GM18873 (cell line): Measurements from ENCODE around the gene GPR37L1.

Experiments
- ATAC-seq: cut with Tn5 transposase; IDR thresholded peaks from one replicate; pipeline ENCODE4 v1.9.1; 2021; ENCODE audit warnings: mild to moderate bottlenecking, moderate library complexity, moderate number of reproducible peaks; ENCODE audit not compliant: unreplicated experiment, low FRiP score

GPR37L1 gene

DNA sequence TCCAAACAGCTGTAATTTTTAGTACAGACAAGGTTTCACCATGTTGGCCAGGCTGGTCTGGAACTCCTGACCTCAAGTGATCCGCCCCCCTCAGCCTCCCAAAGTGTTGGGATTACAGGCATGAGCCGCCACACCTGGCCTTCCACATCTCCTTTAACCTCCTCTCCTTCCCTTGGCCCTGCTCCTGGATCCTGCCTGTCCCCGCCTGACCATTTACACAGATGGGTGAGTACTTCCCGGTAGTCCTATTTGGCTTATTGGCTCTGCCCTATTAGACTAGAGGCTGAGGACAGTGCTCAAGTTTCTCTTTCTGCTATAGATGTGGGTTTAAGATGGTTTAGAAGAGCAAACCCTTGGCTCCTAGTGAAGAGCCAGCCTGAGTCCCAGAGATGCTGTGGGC, 30.6 kb downstream of the GPR37L1 start:
- no peak for ATAC-seq

DNA sequence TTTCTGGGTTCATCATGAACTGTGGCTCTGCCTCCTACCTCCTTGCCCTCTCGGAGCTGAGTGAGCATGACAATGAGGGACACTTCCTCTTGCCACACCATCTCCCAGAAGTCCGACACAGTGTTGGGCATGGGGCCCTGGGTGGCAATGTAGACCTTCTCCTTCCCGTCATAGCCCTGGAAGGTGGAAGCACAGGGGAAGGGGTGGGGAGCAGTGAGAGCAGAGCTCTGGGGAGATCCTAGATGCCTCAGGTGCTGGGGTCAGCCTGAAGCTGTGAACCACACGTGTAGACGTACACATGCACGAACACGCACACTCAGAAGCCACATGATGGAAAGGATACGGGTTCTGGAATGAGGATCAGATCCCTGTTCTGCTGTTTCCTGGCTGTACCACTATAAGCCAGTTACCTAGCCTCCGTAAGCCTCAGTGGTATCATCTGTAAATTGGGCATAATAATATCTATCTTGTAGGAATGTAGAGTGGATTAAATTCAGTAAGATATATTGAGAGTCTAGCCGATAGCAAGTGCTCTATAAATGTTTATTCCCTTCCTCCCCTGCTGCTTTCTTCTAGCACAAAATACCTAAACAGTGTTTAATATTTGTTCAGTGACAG, 31.5 kb downstream of the GPR37L1 start:
- no peak for ATAC-seq

DNA sequence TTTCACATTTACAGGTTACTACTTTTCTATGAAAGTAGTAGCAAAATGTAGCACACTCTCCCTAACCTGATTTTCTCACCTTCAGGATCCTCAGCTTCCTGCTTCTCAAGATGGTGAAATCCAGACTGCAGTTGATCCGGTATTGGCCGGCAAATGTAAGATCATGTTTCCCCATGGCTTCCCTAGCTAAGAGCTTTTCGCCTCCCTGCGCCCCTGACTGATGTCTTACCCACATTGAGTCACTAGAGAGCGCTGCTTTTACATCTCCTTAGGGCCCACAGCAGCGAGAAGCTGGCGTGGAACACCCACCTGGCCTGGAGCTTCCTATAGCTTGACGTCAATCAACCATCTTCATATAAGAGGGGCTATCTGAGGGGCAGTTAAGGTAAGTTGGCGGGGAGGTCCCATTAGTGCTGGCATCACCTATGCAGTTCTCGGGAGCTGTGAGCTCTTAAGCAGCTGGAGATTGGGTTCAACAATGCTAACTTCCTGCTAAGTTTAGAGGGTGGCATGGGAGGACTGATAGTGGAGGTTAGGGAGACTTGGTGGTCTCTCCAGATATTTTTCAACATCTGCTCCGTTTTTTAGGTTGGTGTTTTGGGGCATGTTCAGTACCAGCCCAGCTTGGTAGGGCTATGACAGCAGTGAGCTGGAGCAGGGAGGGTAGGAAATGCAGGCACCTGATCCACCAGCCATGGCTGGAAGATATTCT, 32.2 kb downstream of the GPR37L1 start:
- ATAC-seq, result no peak

DNA sequence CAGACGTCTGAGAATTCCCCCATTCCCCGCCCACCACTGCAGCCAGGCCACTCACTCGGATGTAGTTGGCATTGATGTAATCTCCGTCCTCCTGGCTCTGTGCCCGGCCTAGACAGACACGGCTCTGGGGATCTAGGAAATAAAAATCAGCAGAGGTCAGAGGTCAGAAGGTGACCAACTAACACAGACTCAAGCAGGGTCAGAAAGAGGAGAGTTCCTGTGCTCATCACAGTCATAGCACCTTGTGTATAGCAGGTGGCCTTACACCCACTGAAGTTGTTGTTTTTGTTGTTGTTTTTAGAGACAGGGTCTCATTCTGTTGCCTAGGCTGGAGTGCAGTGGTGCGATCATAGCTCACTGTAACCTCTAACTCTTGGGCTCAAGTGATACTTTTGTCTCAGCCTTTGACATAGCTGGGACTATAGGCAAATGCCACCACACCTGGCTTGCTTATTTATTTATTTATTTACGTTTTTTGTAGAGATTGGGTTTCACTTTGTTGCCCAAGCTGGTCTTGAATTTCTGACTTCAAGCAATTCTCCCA, 32.8 kb downstream of the GPR37L1 start:
- ATAC-seq, result no peak

DNA sequence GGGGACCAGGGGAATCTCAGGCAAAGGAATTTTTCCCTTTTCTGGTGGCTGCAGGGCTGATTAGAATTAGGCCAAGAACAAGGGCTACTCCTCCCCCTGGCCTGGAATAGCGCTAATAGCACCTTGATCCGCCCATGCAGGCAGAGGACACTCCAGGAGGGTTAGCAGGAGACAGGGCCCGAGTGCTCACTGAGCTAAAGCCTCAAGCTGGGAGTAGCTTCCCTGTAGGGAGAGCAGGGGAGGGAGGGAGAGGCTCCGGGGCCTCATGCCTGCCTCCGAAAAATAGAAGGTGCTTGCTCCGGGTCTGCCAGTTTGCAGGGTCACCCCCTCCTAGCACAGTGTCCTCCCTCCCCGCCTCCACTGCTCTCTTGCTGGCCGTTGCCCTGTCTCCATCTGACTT, 33.9 kb downstream of the GPR37L1 start:
- no peak for ATAC-seq

DNA sequence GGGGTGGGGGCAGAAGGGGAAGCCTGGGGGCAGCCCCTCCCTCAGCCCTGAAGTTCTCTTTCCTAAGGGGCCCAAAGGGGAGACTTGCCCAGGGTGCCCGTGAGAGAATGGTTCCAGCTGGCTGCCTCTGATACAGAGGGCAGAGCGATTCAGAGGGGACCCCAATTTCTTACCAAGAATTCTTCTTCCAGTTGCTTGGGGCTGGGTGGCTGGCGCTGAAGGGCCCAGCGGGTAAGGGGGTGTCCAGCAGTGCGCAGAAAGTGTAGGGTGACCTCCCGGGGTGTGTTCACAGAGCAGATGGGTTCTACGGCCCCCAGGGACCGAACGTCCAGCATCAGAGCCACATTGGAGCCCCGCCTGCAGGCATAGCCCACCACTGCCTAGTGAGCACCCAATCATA, 35.2 kb downstream of the GPR37L1 start:
- ATAC-seq, result no peak

DNA sequence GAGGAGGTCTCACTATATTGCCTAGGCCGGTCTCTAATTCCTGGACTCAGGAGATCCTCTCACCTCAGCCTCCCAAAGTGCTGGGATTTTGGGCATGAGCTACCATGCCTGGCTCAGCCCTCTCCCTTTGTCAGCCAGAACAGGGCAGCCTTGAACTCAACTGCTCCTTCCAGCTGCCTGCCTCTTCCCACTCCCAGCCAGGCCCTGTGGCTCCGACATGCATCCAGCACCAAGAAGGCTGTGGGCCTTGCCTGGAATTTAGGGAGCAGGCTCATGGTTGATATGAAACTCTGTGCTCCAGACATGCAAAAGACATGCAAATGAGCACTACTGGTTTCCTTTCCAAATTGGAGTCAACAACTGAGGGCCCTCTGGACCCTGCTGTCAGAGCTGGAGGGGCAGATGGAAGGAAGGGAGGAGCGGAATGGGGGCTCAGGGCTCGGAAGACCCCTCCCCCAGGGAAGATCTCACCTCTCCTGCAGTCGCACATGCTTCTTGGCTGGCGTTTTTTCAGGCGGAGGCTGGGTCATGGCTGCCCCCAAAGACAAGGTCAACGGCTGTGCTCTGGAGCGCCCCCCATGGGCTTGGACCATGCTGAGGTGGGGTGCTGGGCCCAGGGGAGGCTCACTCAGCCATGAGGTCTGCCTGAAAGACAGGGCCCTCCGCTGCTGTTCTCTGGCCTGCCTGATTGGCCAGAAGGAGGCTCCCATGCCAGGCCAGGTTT, 36.3 kb downstream of the GPR37L1 start:
- no peak for ATAC-seq

DNA sequence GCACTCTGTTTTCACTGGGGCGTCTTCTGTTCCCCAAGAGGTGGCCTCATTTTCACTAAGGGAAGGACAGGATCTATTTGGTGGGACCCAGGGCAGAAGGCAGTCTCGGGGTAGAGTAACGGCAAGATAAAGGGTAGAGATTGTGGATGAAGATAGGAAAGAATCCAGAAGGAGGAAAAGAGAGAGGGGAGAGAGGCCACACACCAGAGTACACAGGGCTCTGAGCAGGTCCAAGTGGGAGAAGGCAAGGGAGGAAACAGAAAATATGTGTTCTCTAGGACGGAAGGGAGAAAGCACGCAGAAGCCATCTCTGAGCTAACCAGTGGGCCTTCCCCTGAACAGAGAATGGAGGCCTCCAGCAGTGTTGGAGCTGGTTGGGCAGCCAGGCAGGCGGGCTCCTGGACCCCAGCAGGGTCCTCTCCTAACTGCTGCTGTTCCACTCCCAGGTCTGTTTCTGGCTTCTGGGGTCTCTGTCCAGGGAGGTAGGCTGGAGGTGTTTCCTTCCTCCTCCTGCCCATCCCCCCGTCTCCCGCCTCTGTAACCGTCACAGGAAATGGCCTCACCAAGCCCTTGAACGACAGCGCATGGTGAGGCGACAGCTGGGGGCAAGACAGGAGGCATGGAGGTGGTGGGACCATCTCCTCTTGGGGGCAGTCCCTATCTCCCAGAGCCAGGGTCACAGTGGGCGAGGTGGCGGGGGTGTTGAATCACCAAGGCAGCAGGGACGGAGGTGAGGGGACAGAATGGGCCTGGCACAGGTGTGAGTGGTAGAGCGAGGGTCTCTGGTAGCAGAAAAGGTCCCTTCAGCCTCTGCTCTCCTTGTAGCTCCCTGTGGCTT, 37.0 kb downstream of the GPR37L1 start:
- ATAC-seq, result no peak

DNA sequence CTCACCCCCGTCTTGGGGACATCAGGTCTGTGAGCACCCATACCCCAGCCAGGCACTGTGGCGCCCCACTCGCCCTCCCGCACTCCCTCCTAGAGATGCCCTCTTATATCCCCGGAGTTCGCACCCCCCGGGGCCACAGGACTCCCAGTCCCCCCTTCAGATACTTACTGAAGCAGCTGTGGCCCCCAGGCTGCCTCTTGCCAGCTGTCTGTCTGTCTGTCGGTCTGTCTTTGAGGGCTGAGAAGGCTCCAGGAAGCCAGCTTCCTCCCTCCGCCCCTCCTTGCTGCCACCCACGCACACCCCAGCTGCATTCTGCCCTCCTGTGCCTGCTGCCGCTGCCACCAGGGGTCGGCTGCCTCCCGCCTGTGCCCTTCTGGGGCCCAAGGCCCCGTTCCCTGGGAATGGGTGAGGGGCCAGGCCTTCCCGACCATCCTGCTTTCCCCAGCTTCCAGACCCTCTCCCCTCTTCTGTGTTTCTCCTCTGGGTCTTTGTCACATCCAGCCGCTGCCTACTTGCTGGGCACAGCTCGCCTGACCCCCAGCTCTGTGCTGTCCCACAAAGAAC, 37.7 kb downstream of the GPR37L1 start, which contains the start of gene PTPN7:
TSS of gene PTPN7 (minus strand) at position 226 of the 564 bp plus-strand sequence. CDS start 1,200 bp downstream, outside the sequence.
- no peak for ATAC-seq

DNA sequence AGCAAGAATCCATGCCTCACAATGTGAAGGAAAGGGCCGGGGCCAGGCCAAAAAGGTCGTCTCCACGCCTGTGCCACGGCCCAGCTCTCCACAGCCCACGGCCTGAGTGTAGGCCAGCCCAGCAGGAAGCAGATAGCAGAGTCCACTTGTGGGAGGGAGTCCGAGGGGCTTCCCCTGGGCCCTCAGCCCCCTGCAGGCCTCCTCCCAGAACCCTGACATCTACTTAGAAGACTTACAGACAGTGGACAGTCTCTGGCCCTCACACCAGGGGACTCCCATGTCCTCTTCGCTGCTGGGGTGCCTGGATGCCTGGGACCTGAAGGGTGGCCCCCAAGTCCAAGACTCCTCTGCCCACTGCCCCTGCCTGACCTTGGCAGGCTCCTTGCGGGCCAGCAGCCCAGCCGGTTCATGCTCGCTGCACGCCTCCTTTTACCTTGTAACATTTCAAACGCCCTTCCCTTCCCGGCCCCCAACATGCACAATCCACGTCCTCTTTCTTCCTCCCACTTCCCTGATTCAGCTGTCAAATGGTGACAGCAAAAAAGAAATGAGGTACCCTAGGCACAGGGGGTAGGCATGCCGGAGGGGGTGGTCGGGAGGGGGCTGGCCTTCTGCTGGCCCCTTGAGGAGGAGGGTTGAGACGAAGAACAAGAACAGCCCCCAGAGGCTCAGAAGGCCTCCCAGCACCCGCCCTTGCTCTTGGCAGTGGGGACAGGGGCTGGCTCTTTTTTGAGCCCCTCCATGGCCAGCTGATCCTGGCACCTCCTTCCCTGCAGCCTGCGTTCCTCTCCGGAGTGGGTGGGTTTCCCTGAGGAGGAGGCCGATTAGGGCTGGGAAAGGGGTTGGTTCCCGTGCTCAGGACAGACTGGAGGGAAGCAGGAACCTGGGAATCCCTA, 38.7 kb downstream of the GPR37L1 start:
- ATAC-seq, result no peak

DNA sequence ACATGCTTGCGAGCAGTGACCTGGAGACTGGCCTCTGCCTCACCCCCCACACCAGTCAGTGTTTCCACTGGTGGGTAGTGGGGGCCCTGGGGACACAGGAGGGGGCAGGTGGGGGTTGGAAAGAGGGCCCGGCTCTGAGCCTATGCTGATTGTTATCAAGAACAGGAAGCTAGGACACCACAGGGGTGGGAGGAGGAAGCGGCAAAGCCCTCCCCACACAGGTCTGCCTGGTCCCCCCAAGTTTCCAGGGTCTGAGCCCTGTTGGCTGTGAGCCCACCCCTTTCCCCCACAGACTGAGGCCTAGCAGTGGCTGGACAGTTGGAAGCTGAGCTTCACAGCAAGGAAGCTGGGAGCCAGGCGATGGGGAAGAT, 39.3 kb downstream of the GPR37L1 start:
- no peak for ATAC-seq

DNA sequence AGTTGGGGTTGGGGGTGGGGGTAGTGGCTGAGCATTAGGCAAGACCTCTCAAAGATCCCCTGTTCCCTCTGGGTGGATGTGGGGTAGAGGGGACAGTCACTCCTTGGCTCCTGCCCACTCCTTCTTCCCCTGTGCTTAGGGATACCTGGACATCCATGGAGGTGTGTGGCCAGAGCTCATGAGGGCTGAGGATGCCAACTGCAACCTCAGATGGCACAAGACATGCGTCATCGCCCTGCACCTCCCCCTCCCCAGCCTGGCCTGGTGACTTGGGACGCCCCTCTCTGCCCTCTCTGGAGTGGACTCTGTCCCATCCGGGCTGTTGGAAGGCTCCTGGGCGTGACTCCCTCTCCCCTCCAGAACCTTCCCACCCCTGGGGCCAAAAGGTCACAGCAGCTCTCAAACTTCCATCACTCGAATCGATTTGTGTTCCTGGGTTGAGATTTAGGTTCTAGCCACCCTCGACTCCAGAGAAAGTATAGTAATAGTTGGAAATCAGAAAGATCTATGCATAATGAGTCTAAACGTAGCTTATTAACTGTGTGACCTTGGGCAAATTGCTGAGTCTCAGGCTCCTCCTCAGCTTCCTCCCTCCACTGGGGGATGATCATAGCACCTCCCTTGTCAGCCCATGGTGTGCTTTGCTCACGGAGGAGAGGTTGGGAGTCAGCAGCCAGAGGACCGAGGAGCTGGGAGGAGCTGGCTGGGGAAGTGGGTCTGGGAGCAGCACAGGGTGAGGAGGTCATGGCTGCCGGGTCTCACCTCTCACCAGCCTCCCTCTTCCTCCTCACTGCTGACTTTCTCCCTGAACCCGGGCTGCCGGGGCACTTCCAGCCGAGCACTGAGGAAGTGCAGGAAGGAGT, 39.9 kb downstream of the GPR37L1 start:
- ATAC-seq, result no peak

DNA sequence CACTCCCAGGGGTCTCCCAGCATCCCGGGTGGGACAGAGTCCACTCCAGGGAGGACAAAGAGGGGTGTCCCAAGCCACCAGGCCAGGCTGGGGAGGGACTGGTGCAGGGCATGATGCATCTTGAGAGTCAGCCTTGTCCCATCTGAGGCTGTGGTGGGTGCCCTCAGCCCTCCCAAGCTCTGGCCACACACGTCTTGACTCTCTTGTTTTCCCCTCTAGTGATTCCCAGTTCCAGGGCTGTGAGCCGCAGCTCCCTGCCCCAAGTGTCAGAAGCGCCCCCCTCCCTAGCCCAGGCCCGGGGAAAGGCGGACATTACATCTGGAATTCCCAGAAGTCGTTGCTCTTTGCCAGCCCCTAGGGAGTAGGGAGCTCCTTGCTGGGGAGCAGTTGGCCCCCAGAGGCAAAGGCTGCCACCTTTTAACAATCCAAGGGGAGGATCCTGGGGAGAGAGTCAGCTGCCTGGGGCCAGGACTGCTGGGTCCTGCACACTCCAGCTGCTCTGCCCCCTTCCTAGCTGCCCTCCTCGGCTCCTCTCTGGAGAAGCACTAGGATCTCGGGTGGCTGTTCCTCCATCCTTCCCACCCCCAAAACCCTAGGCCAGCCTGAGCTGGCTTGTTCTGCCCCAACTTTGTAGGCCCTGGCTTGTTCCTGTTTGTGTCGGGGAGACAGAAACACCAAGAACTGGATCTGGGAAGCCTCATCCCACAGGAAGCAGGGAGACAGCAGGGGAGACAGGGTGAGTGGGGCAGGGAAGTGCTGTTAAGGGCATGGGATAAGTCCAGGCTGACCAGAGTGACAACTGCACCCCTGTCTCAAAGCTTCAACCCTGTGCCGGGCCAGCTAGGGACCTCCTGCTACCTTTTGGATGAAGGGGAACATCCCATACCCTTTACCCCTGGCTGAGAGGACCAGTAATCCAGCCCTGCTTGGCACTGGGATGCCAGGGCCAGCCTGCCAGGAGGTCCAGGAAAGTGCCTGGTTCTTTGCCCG, 40.9 kb downstream of the GPR37L1 start:
- ATAC-seq, result no peak

DNA sequence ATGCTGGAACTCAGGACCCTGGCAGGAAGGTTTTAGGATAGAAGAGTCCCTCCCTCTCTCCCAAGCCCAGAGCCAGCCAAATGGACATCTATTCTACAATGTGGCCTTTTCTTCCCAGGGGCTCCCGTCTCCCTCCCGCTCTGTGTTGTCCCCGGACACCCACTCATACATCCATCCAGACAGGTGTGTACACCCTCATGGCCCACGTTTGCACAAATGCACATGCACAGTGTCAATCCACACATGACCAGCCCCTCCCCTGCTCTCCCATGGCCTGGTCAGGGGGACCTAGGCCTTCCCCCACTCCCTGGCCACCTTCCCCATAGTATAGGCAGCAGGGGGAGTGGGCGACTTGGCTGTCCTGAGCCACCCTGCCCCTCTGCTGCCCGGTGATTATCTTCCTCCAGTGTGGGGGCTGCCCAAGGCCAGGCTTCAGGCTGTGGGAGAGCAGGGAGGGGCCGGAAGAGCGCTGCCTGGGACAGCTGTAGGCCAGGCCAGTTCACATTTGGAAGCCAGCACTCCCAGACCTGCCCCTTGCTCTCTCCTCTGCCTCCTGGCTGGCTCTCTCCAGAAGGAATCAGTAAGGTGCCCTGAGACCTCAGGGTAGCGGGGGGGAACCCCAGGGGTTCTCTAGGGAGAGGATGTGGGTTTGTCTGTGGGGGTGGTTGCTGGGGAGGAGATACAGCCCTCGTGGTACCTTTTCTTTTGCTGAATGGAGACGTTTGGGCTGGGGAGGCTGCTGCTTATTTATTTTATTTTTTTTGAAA, 41.7 kb downstream of the GPR37L1 start:
- peak; percentile 56 for ATAC-seq

DNA sequence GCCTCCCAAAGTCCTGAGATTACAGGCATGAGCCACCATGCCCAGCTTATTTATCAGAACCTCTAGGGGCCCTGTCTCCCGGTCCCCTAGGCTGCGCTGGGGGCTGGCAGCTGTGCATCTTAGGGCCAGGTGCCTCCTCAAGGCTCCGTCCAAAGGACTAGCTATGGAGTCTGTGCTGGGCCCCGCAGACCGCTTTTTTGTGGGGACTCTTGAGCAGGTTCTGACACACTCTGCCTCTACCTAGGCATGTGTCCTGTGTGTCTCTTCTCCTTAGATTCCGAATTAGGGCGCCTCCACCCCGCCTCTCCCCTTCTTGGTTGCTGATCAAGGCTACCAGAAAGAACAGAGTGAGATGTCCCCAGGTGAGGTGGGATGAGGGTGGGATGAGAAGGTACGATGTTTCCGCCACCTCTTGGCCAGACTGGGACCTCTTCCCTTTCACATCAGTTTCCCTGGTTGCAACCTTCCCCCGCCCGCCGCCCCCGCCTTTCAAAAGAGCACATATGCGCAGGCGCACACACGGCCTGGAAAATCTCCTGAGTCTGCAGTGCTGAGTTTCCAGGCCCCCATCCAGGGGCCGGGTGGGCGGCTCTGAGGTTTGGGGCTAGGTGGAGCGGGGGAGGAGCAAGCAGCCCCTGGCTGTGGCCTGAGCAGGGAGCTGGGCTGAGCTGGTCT, 42.7 kb downstream of the GPR37L1 start:
- no peak for ATAC-seq
